GM18499 (cell line): ENCODE measurements around the gene NPAP1.
"Not testable (repeated sequence)": the region's sequence is repeated elsewhere in the genome, so short reads cannot be mapped to it uniquely, and the experiment has no call there.

Experiments
- ATAC-seq: cut with Tn5 transposase; IDR thresholded peaks from one replicate; pipeline ENCODE4 v1.9.1; 2021; ENCODE audit warnings: moderate number of reproducible peaks; ENCODE audit not compliant: insufficient read depth, unreplicated experiment

The NPAP1 gene

GRCh38 chr15:24675332-24676144 is at the start of gene NPAP1:
NPAP1 (plus strand) TSS chr15:24675775; CDS start chr15:24675868, 93 bp downstream.
- ATAC-seq: no peak

GRCh38 chr15:24627443-24627842 is 48.1 kb upstream of the NPAP1 start:
- no peak for ATAC-seq

- no peak for ATAC-seq
Measured at GRCh38 chr15:24633082-24633481, 42.5 kb upstream of the NPAP1 start.

GRCh38 chr15:24639412-24639811 is 36.2 kb upstream of the NPAP1 start:
- ATAC-seq: not testable (repeated sequence)

- no peak for ATAC-seq
Measured at GRCh38 chr15:24645627-24646026, 29.9 kb upstream of the NPAP1 start.

- ATAC-seq: no peak
Measured at GRCh38 chr15:24659622-24660021, 16.0 kb upstream of the NPAP1 start.

- no peak for ATAC-seq
Measured at GRCh38 chr15:24662991-24663390, 12.6 kb upstream of the NPAP1 start.

- ATAC-seq: no peak
Measured at GRCh38 chr15:24676431-24676830, 856 bp downstream of the NPAP1 start.

- ATAC-seq: no peak
Measured at GRCh38 chr15:24678485-24678884, 2.9 kb downstream of the NPAP1 start.

- ATAC-seq: no peak
Measured at GRCh38 chr15:24682002-24682401, 6.4 kb downstream of the NPAP1 start.

GRCh38 chr15:24682905-24683304 is 7.3 kb downstream of the NPAP1 start:
- ATAC-seq: not testable (repeated sequence)

GRCh38 chr15:24683736-24684135 is 8.2 kb downstream of the NPAP1 start:
- no peak for ATAC-seq

- no peak for ATAC-seq
Measured at GRCh38 chr15:24684313-24684712, 8.7 kb downstream of the NPAP1 start.

- ATAC-seq: no peak
Measured at GRCh38 chr15:24696201-24696600, 20.6 kb downstream of the NPAP1 start.

GRCh38 chr15:24696842-24697241 is 21.3 kb downstream of the NPAP1 start:
- ATAC-seq: no peak

- no peak for ATAC-seq
Measured at GRCh38 chr15:24718289-24719082, 42.9 kb downstream of the NPAP1 start.

GRCh38 chr15:24729760-24730159 is 54.2 kb downstream of the NPAP1 start:
- ATAC-seq: no peak
